GM21576 (cell line): ENCODE measurements around the gene VCP.
"Not testable (repeated sequence)": the region's sequence is repeated elsewhere in the genome, so short reads cannot be mapped to it uniquely, and the experiment has no call there.

Experiments
- ATAC-seq: cut with Tn5 transposase; IDR thresholded peaks from one replicate; pipeline ENCODE4 v1.9.1; 2021; ENCODE audit warnings: mild to moderate bottlenecking, moderate library complexity; ENCODE audit not compliant: unreplicated experiment

The VCP gene

DNA sequence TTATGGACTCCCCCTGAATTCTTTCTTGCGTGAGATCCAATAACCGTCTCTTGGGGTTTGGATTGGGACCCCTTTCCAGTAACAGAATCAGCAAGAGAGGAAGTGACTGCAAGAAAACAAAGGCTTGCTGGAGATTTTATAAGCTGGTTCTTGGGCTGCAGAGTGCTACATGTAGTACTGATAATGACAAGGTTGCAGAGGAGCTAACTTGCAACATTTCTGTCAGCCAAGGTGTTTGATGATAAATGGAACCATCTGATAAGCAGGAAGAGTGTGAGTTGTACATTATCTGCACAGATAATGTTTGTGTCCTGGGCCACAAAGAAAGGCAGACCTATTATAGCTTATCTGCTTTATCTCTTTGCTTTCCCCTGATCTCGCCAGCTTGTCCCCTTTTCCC lies 45.8 kb downstream of the VCP start:
- no peak for ATAC-seq

DNA sequence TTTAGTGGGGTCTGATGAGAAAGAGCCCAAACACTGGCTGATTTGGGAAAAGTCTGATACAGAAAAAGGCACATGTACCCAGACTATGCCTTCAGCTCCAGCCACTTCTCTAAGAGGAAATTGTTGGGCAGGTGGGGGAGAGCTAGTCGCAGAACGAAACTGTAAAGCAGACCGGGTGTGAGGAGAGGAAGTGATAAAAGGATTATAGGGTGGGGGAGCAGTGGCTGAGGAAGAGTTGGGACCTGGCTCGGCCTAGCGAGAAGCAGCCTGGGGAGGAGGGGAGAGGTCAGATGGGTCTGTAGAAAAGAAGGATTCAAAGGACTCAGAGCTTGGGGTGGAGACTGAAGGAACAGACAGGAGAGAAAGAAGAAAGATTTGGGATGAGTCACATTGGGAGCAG lies 49.0 kb downstream of the VCP start:
- not testable (repeated sequence) for ATAC-seq

GRCh38 chr9:35014517-35014916 lies 57.9 kb downstream of the VCP start:
- ATAC-seq = no peak

GRCh38 chr9:35010351-35010958 lies 62.0 kb downstream of the VCP start:
- ATAC-seq = no peak
